ENCODE data around the gene S1PR2.

GRCh38 chr19:10230861-10231611, at the start of gene S1PR2:
- TF ChIP-seq CTCF (IDR thresholded peaks at IDR 0.05 in 4 of 5, conservative IDR thresholded peaks at IDR 0.05 in 1 of 5) (no peak), POLR2A (IDR thresholded peaks at IDR 0.05) (peak in 1 of 2 donors; percentile 6)
